ENCODE results near the gene GPR4.

GRCh38 chr19:45636902-45637301 is 34.9 kb upstream of the GPR4 start:
- TF ChIP-seq CTCF (IDR thresholded peaks at IDR 0.05) (no peak), EP300 (IDR thresholded peaks at IDR 0.05) (no peak)
